ENCODE results near the gene PRDM16.

The PRDM16 gene

DNA sequence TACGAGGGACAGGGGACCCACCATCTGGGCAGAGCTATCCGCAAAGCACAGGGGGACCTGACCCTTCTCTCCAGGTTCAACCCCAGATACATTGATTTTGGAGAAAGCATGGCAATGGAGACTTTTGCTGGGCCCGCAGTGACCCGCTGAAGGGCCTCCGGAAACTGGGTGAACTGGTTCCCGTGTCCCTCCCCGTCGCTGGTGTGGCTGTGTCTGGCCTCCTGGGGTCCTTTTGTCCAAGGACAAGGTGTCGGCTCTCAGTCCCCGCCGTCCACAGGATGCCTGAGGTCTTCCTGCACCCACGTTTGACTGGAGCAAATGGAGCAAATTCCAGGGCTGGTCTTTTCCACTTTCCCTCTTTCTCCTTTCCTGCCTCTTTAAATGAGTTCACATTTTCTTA is 176.3 kb downstream of the PRDM16 start:
- no peak for DNase-seq

DNA sequence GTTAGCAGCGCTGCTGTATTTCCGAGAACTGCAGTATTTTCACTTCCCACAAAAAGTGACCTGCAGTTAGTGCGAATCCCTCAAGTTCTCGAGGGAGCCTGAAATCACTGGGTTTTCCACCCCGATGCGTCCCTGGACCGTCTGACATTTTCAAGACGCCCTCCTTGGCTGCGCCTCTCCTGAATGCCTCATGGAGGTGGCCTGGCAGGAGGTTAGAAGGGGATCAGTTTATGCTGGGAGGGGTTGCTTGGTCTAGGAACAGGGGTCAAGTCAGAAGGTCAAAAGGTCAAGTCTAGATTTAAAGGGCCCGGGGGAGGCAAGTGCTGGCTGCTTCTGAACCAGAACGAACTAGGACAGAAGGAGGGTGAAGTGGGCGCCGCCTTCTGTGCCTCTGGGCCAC is 176.8 kb downstream of the PRDM16 start:
- no peak for DNase-seq

DNA sequence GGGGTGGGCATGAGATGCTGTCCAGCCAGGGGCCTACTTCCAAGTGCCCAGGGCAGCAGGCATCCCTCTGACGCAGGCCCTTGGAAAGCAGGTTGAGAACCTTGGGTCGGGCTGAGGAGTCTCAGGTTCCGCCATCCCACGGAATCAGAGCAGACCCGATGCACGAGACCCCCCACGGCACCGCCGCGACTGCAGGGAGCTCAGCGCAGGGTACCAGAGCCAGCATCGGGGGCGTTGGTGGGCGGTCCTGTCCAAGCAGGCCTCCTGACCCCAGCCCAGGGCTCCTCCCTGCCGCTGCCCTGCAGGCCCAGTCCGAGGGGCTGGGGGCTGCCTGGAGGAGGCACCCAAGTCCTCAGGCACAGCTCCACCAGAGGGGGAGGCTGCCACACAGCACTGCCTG is 177.2 kb downstream of the PRDM16 start:
- DNase-seq = no peak

DNA sequence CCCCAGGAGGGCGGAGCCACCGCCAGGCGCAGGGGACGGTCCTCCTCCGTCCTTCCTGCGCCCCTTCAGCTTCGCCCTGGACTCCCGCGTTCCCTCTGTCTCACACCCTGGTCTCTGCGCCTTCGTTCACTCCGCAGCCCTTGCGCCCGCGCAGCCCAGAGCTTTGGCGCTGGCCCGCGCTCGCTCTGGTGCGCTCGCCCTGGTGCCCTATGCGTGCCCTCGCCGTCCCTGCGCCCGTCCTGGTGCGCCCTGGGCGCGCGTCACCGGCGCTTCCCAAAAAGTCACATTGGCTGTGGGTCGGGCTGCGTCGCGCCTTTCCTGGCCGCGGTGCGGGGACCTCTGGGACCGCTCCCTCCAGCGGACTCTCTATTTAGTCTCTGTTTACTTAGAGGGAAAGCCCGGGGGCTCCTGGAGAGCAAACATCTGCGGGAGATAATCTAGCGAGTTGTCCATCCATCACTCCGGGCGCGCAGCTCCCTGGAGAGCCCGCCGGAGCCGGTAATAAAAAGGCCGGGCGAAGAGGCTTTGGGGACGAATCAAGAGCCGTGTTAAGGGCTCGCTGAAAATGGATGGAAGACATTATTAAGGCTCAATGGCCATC is 178.6 kb downstream of the PRDM16 start:
- no peak for DNase-seq

DNA sequence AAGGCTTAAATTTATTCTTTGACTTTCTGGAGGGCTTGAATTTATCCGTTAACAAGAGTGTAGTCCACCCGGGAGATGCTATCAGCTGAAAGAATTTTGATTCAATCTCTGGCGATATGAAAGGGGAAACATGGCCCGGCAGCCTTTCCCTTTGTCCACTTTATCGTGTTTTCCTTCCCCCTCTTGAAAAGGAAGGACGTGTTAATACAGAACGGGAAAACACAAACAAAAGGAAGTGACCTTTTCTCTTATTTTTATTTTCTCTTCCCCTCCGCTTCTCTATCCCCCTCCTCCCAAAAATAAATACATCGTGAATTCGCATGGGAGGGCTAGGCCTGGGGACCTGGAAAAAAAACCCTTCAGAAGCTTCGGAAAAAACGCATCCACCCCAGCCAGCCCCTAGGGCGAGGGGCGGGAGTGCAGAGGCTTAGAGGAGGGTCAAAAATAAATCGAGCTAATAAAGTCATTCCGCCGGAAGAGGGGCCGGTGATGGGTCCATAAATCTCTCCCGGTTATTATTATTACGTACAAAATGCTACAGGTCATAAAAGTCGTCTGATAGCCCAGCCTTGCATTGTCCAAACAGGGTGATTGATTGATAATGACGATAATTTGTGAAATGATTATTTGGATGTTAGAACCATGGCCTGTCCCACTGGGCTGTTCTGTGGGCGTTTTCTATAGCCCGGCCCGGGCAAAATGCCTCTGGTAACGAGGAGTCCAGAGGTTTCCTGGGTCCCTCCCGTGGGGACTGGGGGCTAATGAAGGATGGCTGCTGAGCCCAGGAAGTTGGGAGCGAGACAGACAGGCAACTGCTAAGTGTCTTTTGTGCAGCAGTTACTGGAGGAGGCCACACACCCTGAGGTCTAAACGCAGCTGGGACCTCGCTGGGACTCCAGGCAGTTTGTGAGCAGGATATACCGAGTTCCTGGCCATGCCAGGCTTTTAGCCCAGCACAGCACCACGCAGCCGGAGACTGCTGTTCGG is 179.4 kb downstream of the PRDM16 start:
- DNase-seq = no peak

DNA sequence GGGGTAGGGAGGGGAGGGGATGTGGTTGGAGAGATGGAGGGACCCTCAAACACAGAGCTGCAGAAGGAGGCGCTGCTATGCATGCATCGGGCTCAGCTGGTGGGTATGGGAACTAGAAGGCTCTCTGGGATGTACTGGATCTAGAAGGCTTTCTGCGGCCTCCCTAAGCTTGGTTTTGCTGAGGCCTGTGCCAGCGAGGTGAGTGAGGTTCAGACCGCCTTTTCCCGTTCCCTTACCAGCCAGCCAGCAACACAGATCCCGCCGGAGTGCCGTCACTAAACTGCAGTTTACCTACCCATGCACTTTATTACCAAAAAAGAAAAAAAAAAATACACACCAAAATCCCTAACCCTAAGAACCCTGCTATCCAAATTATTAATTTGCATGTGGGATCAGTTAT is 180.2 kb downstream of the PRDM16 start:
- DNase-seq = no peak

DNA sequence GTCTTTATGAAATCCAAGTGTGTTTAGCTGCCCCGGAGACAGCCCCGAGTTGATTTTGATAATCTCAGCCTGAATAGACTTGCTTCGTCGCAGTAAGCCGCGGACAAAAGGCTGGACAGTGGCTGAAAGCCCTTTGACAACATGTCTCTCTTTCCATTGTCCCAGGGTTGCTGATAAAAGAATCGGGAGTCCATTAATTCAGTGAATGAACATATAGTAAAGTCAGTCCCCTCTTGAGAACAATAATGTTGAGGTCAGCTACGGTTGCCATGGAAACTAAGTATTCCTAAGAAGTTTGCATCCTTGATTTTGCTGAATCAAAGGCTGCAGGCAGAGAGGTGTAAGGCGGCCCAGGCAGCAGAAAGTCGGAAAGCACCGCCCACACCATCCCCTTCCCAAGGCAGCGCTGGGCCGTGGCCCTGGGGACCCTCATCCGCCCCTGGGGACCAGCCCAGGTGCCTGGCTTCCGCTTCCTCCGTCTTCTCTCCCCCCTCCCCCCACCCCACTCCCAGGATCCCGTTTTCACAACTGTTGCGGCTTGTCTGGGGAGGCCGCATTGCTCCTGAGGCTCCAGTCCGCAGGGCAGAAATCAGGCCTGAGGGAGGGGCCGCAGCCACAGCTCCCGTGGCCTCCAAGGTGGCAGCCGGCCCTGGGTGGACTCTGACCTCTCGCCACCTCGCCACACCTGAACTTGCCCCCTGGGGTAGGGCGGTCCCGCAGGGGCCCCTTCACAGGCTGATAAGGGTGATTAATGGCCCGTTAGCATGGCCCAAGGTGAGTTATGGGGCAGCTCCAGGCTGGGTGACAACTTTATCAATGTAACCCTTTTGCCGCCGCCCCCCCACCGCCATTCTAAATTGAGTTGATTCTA is 180.9 kb downstream of the PRDM16 start:
- no peak for DNase-seq

DNA sequence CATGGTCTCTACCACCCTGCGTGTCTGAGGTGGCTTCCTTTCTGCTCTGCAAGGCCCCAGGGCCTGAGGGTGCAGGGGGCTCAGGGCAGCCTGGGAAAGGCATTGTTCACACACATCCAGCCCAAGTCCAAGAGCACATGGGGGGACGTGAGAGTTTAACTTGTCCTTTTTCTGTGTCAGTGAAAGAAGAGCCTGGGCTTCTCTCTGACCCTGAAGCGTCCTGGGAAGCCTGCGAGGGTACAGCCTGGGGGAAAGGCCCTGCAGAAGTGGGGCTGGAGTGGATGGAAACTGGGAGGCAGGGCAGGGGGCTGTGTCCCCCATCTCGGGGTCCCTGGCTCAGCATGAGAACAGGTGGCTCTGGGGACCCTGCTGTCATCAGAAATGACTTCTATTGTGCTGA is 181.6 kb downstream of the PRDM16 start:
- no peak for DNase-seq

DNA sequence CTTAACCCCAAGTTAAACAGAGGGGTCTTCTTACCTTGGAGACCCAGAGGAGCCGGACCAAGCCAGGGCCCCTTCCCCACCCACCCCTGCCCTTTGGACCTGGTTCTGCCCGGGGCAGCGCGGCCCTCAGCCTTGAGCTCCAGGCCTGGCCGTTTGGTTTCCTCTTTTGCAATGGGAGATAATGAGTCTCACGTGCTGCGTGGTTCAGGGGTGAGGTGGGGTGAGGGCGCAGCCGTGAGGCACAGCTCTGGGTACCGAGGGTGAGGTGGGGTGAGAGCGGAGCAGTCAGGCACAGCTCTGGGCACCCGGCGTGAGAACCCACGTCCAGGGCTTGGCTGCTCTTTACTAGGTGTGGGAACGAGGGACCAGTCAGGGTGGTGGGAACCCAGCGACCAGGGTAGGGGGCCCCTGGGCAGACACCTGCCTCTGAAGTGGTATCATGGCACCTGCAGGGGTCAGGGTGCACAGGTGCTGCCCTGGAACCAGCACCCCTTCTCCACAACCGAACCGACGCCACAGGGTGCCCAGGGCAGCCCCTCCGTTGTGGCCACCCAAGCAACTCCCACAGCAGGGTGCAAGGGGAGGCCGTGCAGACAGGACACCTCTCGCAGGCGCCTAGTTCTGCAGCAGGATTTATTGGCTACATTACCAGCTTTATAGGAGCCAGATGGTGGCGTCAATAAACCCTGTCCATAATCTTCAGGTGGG is 182.2 kb downstream of the PRDM16 start:
- DNase-seq = no peak

DNA sequence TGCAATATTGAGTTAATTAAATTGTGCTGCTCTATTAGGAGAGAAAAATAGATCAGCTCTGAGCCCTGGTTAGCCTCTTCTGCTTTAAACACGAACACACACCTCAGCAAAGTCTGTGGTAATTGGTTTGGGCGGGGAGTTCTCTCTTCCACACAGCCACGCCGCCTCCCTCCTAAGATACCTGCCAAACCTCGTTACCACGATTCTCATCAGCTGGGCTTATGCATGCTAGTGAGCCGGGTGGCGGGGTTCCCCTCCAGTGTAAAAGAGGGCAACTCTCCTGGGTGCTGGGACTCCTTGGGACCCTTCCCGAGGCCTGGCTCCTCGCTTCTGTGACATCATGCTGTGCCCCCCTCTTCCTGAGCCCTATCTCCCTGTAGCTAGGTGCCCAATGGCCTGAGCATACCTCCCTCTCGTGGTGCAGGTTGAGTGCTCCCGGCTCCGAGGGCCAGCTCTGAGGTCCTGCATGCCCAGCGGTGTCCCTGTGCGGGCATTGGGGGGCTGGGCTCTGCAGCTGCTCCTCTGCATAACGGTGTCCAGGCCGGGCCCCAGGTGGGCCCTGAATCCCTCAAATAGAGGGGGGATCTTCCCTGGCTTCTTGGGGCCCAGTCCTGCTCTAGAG is 182.9 kb downstream of the PRDM16 start:
- no peak for DNase-seq

DNA sequence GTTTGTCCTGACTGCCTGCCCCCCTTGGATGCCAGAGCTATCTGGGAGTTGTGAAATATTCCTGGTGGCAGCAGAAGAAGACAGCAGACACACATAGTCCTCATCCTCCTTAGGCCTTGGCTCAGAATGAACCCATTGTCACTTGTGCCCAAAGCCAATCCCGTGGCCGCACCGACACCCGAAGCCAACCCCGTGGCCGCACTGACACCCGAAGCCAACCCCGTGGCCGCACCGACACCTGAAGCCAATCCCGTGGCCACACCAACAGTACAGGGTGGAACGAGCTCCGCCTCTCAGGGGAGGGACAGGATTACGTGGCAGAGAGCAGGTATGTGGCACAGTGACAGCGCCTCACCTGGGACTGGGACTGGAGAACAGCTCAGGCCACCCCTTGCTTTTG is 186.7 kb downstream of the PRDM16 start:
- DNase-seq = no peak

DNA sequence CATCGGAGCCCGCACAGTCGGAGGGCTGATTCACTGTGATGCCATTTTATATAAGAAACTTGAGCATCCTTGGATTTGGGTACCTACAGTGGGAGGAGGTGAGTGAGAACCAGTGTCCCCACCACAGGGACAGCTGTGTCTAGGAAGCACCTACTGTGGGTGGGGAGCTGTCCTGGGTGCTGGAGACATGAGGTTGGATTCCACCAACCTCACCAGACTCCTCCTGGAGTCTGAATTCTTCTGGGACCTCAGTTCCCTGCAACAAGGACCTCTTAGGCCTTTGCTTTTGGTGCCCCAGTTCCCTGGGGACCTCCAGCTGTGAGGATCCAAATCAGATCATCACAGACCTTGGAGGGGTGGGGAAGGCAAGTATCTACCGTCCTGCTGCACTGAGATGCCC is 188.8 kb downstream of the PRDM16 start:
- no peak for DNase-seq

DNA sequence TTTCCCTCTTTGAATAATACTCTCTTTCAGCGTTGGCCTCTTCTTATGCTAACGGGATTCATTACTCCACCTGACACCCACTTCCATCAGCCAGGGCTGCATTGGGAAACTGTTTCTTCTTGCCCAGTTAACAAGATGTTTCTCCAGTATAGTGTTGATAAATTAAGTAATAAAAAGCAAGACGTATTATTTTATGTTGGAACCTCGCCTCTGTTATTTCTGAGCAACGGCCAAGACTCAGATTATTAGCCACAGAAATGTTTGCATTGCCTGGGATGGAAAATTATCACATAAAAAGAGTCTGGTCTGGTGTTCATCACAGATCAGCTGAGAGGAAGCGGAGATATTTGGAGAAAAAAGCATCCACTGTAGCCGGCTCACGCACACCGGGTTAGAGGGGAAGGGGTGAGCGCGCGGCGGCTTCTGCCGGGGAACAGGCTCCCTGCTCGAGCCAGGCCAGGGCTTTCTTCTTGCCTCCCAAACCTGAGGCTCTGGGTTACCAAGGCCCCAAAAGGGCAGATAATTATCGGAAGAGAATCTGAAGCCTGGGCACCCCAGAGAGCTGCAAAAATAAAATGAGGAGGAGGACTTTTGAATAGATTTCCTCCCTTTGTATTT is 189.5 kb downstream of the PRDM16 start:
- no peak for DNase-seq

DNA sequence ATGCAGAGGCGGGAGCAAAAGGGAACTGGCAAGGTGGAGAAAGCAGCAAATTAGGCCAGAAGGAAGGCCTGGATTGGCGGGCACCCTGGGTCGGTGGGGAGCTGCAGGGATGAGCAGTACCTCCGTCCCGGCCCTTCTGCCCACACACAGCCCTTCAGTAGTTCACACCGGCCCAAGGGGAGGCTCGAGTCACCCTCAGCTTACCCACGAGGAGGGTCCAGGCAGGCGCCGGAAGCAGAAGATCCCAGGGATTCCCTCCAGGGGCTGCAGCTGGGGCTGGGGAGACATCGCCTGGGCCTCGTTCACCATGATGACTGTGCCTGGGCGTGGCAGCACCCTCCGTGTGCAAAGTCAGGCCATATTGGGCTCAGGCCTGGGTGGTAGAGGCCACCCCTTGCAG is 190.0 kb downstream of the PRDM16 start:
- DNase-seq = no peak

DNA sequence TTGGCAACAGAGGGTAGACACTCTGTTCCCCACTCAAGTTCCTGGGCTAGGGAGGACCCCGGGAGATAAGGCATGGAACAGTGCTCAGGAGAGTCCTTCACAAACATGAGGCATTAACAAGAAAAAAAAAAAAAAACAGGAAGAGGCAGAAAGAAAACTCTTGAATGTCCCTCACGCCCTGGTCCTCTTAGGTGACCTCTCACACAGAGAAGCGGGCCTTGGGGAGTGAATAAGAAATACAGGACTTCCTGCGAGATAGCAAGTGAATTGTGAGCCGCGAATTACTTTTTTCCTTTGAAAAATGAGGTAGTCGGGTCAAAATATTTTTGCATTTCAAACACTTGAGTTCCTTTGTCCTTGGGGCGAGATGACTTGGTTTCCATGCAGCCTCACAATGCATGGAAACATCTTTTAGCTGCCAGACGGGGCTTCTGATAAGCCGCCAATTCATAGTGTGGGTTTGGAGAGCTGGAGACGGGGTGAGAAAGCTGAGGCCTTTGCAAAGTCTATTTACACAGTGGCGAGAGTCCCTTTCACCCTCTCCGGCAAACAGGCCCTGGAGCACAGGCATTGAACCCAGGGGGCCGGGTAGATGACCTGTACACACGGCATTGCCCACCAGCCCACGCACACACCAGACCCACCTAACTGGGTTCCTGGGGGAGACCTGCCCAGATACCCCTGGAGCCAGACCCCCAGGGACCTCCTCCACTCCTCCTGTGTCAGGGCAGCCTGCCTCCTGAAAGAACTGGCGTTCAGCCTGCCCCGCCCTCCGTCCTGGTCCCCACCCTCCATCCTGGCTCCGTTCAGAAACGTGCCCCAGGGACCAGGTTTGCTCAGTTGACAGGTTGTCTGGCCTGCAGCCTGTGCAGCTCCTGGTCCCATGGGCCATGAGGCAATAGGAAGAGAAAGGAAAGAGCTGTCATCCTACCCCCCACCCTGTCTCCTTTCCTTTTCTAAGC is 192.3 kb downstream of the PRDM16 start:
- no peak for DNase-seq

DNA sequence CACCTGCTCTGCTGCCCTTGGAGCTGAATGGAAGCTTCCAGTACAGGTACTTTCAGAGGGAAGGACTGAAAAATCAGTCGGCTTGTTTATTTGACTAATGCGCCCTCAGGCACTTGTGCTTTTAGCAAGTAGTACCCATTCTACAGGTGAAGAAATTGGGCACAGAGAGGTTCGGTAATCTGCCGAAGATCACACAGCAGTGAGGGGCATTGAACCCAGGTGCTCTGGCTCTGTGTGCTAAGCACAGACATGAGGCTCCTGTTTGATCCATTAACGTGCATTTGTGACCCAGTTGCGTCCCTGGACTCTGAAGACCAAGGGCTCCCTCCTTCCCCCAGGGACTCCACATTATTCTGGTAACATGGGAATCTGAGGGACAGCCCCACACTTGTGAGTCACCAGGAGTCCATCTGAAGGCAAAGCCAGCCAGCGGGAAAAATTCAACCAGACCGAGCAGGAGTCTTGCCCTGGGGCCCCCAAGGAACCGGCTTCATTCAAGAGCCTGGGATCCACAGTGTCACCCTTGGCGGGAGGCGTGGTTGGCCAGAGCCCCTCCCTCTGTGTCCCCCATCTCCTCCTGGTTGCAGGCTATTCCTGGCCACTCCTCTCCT is 193.1 kb downstream of the PRDM16 start:
- no peak for DNase-seq

DNA sequence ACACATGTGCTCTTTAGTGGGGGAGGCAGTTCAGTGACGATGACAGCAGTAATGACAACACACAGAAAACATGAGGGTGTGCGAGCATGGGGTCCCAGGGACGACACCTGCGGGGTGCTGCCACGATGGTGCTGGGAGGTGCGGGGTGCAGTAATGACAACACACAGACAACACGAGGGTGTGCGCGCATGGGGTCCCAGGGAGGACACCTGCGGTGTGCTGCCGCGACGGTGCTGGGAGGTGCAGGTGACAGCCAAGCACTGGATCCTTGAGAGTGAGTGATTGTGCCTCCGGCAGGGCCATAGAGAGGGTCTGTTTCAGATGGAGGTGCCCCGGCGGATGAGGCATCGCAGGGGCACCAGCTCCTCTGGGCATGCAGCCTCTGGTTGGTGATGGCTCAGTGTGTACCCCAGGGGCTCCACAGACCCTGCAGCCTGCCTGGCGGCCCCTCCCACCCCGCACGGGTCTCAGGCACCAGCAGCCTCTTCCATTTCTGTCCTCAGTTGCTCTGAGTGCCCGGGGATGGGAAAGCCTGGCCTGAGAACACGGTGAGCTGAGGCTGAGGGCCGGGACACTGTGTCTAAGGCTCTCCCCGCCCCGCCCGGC is 193.8 kb downstream of the PRDM16 start:
- DNase-seq = no peak

DNA sequence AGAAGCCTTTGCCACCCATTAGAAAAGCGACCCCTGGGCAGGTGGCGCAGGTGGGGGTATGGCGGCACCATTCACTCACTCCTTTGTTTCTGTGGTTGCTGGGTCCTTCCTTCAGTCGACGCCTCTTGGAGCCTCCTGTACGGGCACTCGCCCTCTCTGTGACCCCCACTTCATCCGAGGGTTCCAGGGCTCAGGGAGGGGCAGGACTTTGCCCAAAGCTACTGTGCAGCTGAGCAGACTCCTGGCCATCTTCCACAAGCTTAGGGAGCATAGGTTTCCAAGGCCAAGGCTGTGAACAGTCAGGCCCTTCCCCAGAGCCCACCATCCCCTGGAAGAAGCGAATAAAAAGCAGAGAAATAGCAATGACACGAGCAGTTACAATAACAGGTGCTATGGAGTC is 194.8 kb downstream of the PRDM16 start:
- DNase-seq = no peak

DNA sequence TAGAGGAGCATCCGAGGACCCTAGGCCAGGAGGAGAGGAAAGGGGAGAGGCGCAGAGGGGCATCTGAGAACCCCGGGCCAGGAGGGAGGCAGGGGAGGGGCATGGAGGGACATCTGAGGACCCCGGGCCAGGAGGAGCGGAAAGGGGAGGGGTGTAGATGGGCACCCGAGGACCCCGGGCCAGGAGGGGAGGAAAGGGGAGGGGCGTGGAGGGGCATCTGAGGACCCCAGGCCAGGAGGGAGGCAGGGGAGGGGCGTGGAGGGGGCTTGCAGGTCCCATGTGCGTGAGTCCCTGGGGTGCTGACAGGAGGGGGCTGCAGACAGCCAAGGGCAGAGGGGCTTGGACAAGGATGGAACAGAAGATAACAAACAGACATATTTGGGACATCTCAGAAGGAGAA is 195.5 kb downstream of the PRDM16 start:
- no peak for DNase-seq

Data from C1 segment of cervical spinal cord (tissue), 14 donors.